Measurements from ENCODE around the gene KLF16. TPM values are rescaled to one million over a fixed set of nuclear protein-coding genes. Genes with fewer than 3 reads are reported as not detected.
A peak's percentile ranks its signal among the peaks of the same experiment; 100 is the strongest.

KLF16 gene
- total and polyA plus RNA-seq, 9 of the 15 experiments (the other 6 are each of a cell fraction or from before 2014, with no cell fraction given): 0.04 to 60.4 (median 6.8) TPM

DNA sequence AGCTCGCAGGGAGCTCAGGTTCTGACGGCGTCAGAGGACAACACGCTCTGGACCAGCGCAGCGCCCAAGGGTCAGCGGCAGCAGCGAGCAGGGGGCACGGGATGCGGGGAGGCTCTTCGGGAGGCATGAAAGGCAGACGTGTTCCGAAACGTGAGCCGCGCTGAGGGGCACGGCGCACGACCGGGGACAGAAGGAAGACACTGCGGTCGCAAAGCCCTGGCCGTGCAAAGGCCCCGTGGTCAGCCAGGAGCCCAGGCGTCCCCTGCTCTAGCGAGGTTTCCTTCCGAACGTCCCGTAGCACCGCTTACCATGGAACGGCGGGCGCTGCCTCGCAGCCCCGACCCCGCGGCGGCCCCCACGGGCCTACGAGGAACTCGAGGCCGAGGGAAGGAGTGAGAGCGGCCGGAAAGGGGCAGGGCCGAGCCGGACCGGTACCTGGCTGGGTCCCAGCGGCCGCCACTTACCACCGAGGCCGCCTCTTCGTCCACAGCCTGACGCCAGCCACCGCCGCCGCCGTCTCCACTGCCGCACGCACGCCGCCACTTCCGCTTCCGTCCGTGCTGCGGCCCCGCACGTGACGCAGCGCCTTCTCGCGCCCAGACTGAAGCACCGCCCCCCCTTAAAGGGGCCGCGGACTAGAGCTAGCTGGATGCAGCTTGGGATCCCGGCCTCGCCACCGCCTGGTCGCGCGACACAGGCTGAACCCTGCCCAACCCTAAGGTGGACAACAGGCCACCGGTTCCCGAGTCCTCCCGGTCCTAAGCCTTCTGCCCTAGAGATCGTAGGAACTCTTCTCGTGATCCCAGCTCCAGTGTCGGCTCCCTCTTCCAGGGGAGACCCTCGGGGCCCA is 12.5 kb upstream of the KLF16 start (continued):
- TF ChIP-seq CXXC5 (CRISPR knock-in tag; IDR thresholded peaks at IDR 0.05) (peak; percentile 100), LARP7 (IDR thresholded peaks at IDR 0.05) (no peak), POLR2B (IDR thresholded peaks at IDR 0.05; ENCODE audit: low read depth, partially characterized antibody) (peak; percentile 88), HNRNPH1 (optimal IDR thresholded peaks at IDR 0.05; ENCODE audit: low read depth, low read length) (no peak), ZKSCAN1 (IDR thresholded peaks at IDR 0.05; ENCODE audit: low read depth, low read length) (0 out of 2 replicates have a peak, but pooled peaks have one; percentile 27), ZNF551 (CRISPR knock-in tag; IDR thresholded peaks at IDR 0.05) (no peak), ZBED1 (IDR thresholded peaks at IDR 0.05) (no peak), ZNF324 (CRISPR knock-in tag; IDR thresholded peaks at IDR 0.05) (no peak)
- TF ChIP-seq, protein P1, sequence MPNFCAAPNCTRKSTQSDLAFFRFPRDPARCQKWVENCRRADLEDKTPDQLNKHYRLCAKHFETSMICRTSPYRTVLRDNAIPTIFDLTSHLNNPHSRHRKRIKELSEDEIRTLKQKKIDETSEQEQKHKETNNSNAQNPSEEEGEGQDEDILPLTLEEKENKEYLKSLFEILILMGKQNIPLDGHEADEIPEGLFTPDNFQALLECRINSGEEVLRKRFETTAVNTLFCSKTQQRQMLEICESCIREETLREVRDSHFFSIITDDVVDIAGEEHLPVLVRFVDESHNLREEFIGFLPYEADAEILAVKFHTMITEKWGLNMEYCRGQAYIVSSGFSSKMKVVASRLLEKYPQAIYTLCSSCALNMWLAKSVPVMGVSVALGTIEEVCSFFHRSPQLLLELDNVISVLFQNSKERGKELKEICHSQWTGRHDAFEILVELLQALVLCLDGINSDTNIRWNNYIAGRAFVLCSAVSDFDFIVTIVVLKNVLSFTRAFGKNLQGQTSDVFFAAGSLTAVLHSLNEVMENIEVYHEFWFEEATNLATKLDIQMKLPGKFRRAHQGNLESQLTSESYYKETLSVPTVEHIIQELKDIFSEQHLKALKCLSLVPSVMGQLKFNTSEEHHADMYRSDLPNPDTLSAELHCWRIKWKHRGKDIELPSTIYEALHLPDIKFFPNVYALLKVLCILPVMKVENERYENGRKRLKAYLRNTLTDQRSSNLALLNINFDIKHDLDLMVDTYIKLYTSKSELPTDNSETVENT (CRISPR knock-in tag; IDR thresholded peaks at IDR 0.05): peak; percentile 89
- TF ChIP-seq, protein P2, sequence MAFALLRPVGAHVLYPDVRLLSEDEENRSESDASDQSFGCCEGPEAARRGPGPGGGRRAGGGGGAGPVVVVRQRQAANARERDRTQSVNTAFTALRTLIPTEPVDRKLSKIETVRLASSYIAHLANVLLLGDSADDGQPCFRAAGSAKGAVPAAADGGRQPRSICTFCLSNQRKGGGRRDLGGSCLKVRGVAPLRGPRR (CRISPR knock-in tag; IDR thresholded peaks at IDR 0.05): no peak
- TF ChIP-seq, protein P3, sequence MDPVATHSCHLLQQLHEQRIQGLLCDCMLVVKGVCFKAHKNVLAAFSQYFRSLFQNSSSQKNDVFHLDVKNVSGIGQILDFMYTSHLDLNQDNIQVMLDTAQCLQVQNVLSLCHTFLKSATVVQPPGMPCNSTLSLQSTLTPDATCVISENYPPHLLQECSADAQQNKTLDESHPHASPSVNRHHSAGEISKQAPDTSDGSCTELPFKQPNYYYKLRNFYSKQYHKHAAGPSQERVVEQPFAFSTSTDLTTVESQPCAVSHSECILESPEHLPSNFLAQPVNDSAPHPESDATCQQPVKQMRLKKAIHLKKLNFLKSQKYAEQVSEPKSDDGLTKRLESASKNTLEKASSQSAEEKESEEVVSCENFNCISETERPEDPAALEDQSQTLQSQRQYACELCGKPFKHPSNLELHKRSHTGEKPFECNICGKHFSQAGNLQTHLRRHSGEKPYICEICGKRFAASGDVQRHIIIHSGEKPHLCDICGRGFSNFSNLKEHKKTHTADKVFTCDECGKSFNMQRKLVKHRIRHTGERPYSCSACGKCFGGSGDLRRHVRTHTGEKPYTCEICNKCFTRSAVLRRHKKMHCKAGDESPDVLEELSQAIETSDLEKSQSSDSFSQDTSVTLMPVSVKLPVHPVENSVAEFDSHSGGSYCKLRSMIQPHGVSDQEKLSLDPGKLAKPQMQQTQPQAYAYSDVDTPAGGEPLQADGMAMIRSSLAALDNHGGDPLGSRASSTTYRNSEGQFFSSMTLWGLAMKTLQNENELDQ (CRISPR knock-in tag; IDR thresholded peaks at IDR 0.05; ENCODE audit: borderline replicate concordance): no peak
- TF ChIP-seq, protein P4, sequence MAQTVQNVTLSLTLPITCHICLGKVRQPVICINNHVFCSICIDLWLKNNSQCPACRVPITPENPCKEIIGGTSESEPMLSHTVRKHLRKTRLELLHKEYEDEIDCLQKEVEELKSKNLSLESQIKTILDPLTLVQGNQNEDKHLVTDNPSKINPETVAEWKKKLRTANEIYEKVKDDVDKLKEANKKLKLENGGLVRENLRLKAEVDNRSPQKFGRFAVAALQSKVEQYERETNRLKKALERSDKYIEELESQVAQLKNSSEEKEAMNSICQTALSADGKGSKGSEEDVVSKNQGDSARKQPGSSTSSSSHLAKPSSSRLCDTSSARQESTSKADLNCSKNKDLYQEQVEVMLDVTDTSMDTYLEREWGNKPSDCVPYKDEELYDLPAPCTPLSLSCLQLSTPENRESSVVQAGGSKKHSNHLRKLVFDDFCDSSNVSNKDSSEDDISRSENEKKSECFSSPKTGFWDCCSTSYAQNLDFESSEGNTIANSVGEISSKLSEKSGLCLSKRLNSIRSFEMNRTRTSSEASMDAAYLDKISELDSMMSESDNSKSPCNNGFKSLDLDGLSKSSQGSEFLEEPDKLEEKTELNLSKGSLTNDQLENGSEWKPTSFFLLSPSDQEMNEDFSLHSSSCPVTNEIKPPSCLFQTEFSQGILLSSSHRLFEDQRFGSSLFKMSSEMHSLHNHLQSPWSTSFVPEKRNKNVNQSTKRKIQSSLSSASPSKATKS (CRISPR knock-in tag; IDR thresholded peaks at IDR 0.05): no peak
